ENCODE data around the gene SLC38A9.

The SLC38A9 gene

GRCh38 chr5:55577353-55578060 is 134.6 kb downstream of the SLC38A9 start:
- no peak for DNase-seq

GRCh38 chr5:55576661-55577060 is 135.5 kb downstream of the SLC38A9 start:
- no peak for DNase-seq
